Astrocyte (in vitro differentiated cells and primary cell): Measurements from ENCODE around the gene NRN1L.

ENCODE experiments used
- CTCF ChIP-seq: IDR thresholded peaks from 2 replicates; pipeline ENCODE4 v1.5.1; 2011; ENCODE audit warnings: low read depth, mild to moderate bottlenecking, inconsistent platforms, low read length, moderate library complexity; ENCODE audit not compliant: insufficient read depth
- EZH2 ChIP-seq: IDR thresholded peaks from 2 replicates; pipeline ENCODE4 v1.6.1; 2012; ENCODE audit warnings: mild to moderate bottlenecking, low read length, inconsistent platforms; ENCODE audit not compliant: insufficient read depth

- no peak for TF ChIP-seq CTCF
- TF ChIP-seq EZH2, result no peak
Observed at GRCh38 chr16:67858500-67858899, 26.2 kb upstream of the NRN1L start.
